Measurements from ENCODE around the gene RARS2.

RARS2 gene

GRCh38 chr6:87575423-87575822, 14.4 kb downstream of the RARS2 start:
- no peak for FAIRE-seq
- DNase-seq (ENCODE audit: extremely low spot score, insufficient read length, low read depth): no peak

GRCh38 chr6:87574237-87574804, 15.5 kb downstream of the RARS2 start:
- DNase-seq (ENCODE audit: extremely low spot score, insufficient read length, low read depth) (no peak), FAIRE-seq (no peak)

GRCh38 chr6:87573307-87574024, 16.3 kb downstream of the RARS2 start:
- no peak for DNase-seq (ENCODE audit: extremely low spot score, insufficient read length, low read depth)
- no peak for FAIRE-seq

- FAIRE-seq (peak; percentile 41), DNase-seq (ENCODE audit: extremely low spot score, insufficient read length, low read depth) (no peak)
Observed at GRCh38 chr6:87572883-87573282, 16.9 kb downstream of the RARS2 start.

- no peak for DNase-seq (ENCODE audit: extremely low spot score, insufficient read length, low read depth)
- FAIRE-seq: no peak
Observed at GRCh38 chr6:87572021-87572420, 17.8 kb downstream of the RARS2 start.

GRCh38 chr6:87561017-87561416, 28.8 kb downstream of the RARS2 start:
- FAIRE-seq: no peak

GRCh38 chr6:87558446-87558845, 31.3 kb downstream of the RARS2 start:
- DNase-seq (ENCODE audit: extremely low spot score, insufficient read length, low read depth) (no peak), FAIRE-seq (no peak)

More at GRCh38 chr6:87561017-87561416, 28.8 kb downstream of the RARS2 start:
- DNase-seq (ENCODE audit: extremely low spot score, insufficient read length, low read depth): no peak

GRCh38 chr6:87555506-87555905, 34.3 kb downstream of the RARS2 start:
- DNase-seq (ENCODE audit: extremely low spot score, insufficient read length, low read depth) (no peak), FAIRE-seq (no peak)

DNA sequence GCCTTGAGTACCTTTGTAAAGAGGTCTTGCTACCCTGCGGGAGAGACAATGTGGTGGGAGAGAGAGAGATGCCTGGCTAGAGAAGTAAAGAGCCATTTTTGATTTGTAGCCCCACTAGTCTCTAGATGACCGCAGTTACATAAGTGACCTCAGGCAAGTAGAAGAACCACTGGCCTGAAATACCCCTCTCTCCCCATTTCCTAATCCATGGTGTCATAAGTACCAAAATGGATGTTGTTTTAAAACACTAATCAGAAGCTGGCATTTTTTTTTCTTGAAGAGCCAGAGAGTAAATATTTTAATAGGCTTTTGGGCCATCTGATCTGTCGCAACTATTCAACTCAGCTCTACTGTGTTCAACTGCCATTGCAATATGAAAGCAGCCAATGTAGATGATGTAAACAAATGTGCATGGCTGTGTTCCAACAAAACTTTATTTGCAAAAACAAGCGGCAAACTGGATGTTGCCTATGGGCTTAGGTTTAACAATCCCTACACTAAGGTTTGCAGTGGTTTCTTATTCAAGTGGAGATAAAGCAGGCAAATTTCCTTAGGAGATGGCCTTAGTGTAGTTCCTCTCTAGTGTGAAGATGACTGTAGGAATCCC, 36.5 kb downstream of the RARS2 start:
- FAIRE-seq (no peak), DNase-seq (ENCODE audit: extremely low spot score, insufficient read length, low read depth) (no peak)

- DNase-seq (ENCODE audit: extremely low spot score, insufficient read length, low read depth): no peak
- no peak for FAIRE-seq
Observed at GRCh38 chr6:87551799-87552198, 38.0 kb downstream of the RARS2 start.

DNA sequence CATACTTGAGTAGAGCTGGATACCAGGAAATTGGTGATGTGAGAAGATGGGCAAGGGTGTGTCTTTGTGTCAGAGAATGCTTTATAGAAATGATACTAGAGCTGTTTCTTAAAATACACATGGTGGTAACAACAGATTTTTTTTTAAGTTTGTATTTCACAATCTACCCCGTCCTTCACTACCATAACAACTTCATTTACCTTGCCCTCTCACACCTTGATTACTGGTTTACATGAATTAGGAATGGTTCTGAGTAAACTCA, 45.4 kb downstream of the RARS2 start:
- no peak for DNase-seq (ENCODE audit: extremely low spot score, insufficient read length, low read depth)
- FAIRE-seq: no peak

DNA sequence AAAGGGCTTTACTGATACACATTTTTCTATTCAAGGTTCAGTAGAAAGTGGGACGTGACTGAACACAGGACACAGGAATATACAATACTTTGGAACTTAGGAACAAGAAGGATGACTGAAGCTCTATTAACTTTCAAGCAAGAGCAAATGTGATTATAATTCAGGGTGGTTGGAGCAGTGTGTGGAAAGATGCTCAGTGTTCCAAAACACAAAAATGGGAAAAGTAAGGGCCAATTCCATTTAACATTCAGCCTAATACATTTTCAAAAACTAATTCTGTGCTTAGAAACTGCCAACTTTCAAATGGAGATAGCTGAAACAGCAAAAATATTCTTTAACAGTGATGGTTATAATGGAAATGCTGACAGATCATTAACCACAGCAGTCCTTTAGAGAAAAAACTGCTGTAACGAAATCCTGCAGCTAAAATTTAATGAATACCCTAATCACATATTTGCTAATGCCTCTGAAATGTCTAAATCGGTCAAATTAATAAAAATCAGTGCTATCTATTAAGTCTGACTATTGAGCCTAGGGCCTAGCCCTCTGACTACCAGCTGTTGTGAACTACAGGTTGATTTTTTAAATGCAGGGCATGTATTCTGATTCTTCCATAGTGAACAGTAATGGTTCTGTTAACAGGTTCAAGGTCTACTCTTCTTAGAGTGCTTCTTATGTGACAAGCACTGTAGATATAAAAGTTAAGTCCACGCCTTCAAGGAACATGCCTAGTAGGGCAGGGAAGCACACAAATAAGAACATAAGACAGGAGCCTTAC, 45.9 kb downstream of the RARS2 start:
- peak; percentile 36 for FAIRE-seq

DNA sequence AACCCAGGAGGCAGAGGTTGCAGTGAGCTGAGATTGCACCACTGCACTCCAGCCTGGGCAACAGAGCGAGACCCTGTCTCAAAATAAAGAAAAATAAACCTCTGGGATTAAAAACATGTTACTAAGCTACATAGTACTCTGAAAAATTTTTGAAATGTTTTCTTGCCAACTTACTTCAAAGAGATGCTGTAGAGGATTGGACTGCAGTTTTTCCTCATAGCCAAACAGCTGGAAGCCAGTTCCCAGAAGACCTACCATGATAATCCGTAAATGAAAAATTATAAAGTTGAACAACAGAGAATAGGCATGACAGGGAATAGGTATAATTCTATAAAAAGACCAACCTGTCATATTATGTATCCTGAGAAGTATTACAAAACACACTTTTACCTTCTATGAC, 48.0 kb downstream of the RARS2 start:
- FAIRE-seq: no peak
- DNase-seq (ENCODE audit: extremely low spot score, insufficient read length, low read depth): no peak

More for the DNA sequence above, 45.9 kb downstream of the RARS2 start:
- DNase-seq (ENCODE audit: extremely low spot score, insufficient read length, low read depth): no peak

DNA sequence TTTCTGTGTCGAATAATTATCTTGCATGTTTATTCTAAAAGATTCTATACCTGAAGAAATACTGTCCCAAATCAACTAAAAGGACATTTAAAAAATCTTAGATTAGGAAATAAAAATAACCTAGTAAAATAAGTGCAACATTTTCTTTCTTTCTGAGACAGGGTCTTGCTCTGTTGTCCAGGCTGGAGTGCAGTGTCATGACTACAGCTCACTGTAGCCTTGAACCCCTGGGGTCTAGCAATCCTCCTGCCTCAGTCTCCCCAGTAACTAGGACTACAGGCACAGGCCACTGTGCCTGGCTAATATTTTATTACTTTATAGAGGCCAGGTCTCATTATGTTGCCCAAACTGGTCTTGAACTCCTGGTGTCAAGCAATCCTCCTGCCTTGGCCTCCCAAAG, 48.7 kb downstream of the RARS2 start:
- no peak for DNase-seq (ENCODE audit: extremely low spot score, insufficient read length, low read depth)

DNA sequence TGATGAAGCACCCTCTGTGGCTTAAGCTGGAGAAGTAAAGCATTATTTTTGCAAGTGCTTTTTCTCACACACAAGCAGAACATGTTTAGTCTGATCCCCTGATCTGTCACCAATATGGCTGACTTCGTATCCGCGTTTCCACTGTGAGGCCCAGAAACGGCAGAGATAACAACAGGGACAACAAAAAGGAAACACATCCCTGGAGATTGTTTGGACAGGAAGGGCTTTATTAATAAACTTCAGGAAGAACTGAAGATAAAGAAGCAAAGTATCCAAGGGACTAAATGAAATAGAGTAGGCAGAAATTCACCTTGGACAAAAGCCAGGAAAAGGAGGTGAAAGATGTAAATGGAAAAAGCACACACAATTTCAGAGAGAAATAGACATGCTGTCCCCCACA, 49.2 kb downstream of the RARS2 start:
- no peak for DNase-seq (ENCODE audit: extremely low spot score, insufficient read length, low read depth)
- no peak for FAIRE-seq

More for the DNA sequence above, 48.7 kb downstream of the RARS2 start:
- no peak for FAIRE-seq

DNA sequence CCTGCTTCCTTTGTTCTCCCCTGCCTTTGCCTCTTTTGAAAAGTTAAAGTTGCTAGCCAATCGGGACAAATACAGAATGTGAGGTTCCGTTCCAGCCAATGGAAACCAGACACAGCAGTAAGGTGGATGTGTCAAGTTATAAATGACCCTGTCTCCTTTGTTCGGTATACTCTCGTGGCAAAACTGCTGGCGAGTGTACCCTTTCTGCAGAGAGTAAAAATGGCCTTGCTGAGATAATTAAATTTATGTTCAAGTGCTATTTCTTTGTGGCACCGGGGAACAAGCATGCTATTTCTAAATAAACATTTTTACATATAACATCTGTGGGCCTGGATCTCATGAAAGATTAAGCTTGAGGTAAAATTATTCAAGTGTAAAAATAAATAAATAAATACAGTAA, 50.2 kb downstream of the RARS2 start:
- FAIRE-seq (no peak), DNase-seq (ENCODE audit: extremely low spot score, insufficient read length, low read depth) (no peak)

DNA sequence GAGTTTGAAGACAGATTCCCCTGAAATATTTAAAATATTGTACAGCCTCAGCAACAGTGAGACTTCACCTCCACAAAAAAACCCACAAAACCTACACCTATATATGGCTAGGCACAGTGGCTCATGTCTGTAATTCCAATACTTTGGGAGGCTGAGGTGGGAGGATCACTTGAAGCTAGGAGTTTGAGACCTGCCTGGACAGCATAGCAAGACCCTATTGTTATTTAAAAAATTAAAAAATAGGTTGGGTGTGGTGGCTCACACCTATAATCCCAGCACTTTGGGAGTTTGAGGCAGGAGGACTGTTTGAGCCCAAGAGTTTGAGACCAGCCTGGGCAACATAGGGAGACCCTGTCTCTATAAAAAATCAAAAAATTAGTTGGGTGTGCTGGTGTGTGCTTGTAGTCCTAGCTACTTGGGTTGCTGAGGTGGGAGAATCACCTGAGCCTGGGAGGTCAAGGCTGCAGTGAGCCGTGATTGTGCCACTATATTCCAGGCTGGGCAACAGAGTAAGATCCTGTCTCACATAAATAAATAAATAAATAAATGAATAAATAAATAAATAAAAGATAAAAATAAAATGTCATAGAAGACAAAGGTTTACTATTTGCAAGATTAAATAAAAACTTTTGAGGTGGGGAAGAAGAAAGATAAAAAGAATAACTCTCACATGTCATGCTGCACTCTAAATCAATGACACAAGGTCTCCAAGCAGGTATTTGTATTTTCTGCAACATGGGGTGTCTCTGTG, 51.1 kb downstream of the RARS2 start:
- FAIRE-seq: no peak
- DNase-seq (ENCODE audit: extremely low spot score, insufficient read length, low read depth): no peak

DNA sequence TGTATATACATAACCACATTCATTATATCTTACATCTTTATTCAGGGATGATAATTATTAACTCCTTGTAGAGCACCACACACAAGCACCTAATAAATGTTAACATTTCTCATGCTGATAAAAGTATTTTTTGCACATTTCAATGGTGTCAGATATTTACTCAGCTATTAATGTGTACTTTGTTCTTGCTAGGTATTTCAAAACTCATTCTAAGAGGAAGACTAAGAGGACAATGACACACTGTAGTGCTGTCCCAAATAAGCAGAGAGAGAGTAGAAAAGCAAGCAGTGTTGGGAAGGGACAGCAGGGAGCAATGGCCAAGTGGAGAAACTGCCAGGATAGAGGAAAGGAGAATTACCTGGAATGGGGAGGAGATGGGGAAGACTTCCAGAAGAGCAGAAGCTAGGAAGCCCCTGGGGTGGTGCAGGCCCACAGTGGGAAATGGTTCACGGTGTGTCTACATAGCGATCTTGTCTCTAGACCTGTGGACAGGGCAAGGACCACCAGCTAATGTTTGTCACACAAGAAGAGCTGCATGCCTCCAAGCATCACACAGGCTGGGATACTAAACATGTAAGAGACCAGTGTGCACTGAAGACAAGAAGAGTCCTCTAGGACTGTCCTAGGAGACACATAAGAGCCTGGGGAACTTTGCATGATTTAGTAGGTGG, 55.3 kb downstream of the RARS2 start:
- FAIRE-seq (no peak), DNase-seq (ENCODE audit: extremely low spot score, insufficient read length, low read depth) (no peak)

DNA sequence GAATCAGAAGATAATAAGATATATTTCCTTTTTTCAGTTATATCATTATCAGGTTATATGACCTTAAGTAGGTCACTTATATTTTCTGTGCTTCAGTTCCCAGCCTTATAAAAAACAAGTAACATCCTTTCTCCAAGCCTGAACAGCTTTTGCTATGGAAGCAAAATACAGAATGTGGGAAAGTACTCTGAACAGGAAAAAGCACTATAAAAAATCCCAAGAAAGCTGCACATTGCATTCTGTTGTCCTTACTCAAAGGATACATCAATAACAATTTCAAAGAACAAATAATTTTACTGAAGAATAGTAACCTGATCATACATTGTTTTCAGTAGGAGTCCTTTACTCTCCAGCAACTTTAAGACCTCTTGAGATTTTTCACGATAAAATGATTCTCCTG, 60.6 kb downstream of the RARS2 start:
- FAIRE-seq (no peak), DNase-seq (ENCODE audit: extremely low spot score, insufficient read length, low read depth) (no peak)

DNA sequence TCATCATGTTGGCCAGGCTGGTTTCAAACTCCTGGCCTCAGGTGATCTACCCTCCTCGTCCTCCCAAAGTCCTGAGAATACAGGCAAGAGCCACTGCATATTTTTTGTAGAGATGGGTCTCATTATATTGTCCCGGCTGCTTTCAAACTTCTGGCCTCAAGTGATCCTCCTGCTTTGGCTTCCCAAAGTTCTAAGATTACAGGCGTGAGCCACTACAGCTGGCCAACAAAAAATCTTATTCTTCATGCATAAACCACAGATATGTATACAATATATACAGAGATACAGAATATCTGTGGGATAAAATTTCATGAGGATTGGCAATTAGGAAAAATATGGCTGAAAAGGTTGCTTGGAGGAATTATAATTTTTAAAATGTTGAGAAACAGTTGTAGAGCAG, 67.1 kb downstream of the RARS2 start:
- FAIRE-seq: no peak
- DNase-seq (ENCODE audit: extremely low spot score, insufficient read length, low read depth): no peak
